Duodenal mucosa (tissue), 2 donors: ENCODE measurements around the gene COMMD6.
A peak's percentile ranks its signal among the peaks of the same experiment; 100 is the strongest.

ENCODE experiments used
- H3K27ac ChIP-seq: one replicate; pipeline ENCODE4 v1.7.0; 2013; ENCODE audit warnings: low read depth, low read length
- H3K27me3 ChIP-seq, 2 donors: one replicate each; pipeline ENCODE4 v1.7.0; 2013; ENCODE audit warnings: low read length in 2 of 2, control low read depth in 1 of 2; ENCODE audit not compliant: insufficient read depth in 2 of 2, control insufficient read depth in 1 of 2
- H3K36me3 ChIP-seq, 2 donors: one replicate each; pipeline ENCODE4 v1.7.0; 2013; ENCODE audit warnings: low read length in 2 of 2, control low read depth in 1 of 2; ENCODE audit not compliant: insufficient read depth in 2 of 2, control insufficient read depth in 1 of 2
- H3K4me1 ChIP-seq, 2 donors: one replicate each; pipeline ENCODE4 v1.7.0; 2013; ENCODE audit warnings: low read length in 2 of 2, control low read depth in 1 of 2; ENCODE audit not compliant: insufficient read depth in 2 of 2, control insufficient read depth in 1 of 2
- H3K4me3 ChIP-seq, 2 donors: one replicate each; pipeline ENCODE4 v1.7.0; 2013; ENCODE audit warnings: low read length in 2 of 2, low read depth in 1 of 2
- H3K9ac ChIP-seq, 2 donors: one replicate each; pipeline ENCODE4 v1.7.0; 2013; ENCODE audit warnings: low read length in 2 of 2, low read depth in 1 of 2
- H3K9me3 ChIP-seq, 2 donors: one replicate each; pipeline ENCODE4 v1.7.0; 2013; ENCODE audit warnings: low read length in 2 of 2, control low read depth in 1 of 2; ENCODE audit not compliant: control insufficient read depth in 1 of 2

Gene COMMD6

GRCh38 chr13:75537401-75538365 lies at the start of gene COMMD6:
COMMD6 (minus strand) TSS chr13:75537841; CDS start chr13:75537805, 36 bp downstream.
- peak within 1 kb of the TSS; percentile 74 to 81 for H3K9ac ChIP-seq
- H3K36me3 ChIP-seq = no peaks in the 10 kb centered on the region
- no peaks in the 10 kb centered on the region for H3K9me3 ChIP-seq
- peak within 1 kb of the TSS; percentile 45 for H3K27ac ChIP-seq
- no peaks in the 10 kb centered on the region for H3K27me3 ChIP-seq
- peaks cover 8 to 9% of the 10 kb centered on the region in 2 donors for H3K4me1 ChIP-seq
- H3K4me3 ChIP-seq = peak within 1 kb of the TSS; percentile 94 to 95

- no peak overlapping the region for H3K27ac ChIP-seq
These were observed 47.5 kb upstream of the COMMD6 start for GRCh38 chr13:75585153-75585552.

GRCh38 chr13:75583091-75583490 lies 45.5 kb upstream of the COMMD6 start:
- H3K36me3 ChIP-seq = peaks cover 7 to 13% of the 10 kb centered on the region in 2 donors
- H3K4me3 ChIP-seq = no peak overlapping the region
- H3K9ac ChIP-seq = no peak overlapping the region

More at GRCh38 chr13:75585153-75585552, 47.5 kb upstream of the COMMD6 start:
- Histone ChIP-seq H3K36me3 (peaks cover 12 to 18% of the 10 kb centered on the region in 2 donors), H3K9ac (no peak overlapping the region), H3K27me3 (no peaks in the 10 kb centered on the region), H3K9me3 (peaks cover 6 to 18% of the 10 kb centered on the region in 2 donors), H3K4me3 (no peak overlapping the region), H3K4me1 (no peaks in the 10 kb centered on the region)

GRCh38 chr13:75581874-75582640 lies 44.4 kb upstream of the COMMD6 start:
- Histone ChIP-seq H3K27ac (no peak overlapping the region), H3K4me1 (no peaks in the 10 kb centered on the region), H3K4me3 (no peak overlapping the region), H3K27me3 (no peaks in the 10 kb centered on the region), H3K9me3 (peaks cover 6 to 18% of the 10 kb centered on the region in 2 donors), H3K9ac (no peak overlapping the region), H3K36me3 (peaks cover 7 to 10% of the 10 kb centered on the region in 2 donors)

More at GRCh38 chr13:75583091-75583490, 45.5 kb upstream of the COMMD6 start:
- no peak overlapping the region for H3K27ac ChIP-seq
- H3K27me3 ChIP-seq = no peaks in the 10 kb centered on the region
- H3K4me1 ChIP-seq = no peaks in the 10 kb centered on the region
- H3K9me3 ChIP-seq = peaks cover 6 to 18% of the 10 kb centered on the region in 2 donors

GRCh38 chr13:75579529-75579928 lies 41.9 kb upstream of the COMMD6 start:
- Histone ChIP-seq H3K4me3 (no peak overlapping the region), H3K4me1 (no peaks in the 10 kb centered on the region), H3K27me3 (no peaks in the 10 kb centered on the region), H3K9me3 (peaks cover 3 to 11% of the 10 kb centered on the region in 2 donors), H3K36me3 (peaks cover 13 to 17% of the 10 kb centered on the region in 2 donors), H3K27ac (no peak overlapping the region), H3K9ac (no peak overlapping the region)

- Histone ChIP-seq H3K27me3 (no peaks in the 10 kb centered on the region), H3K4me3 (no peak overlapping the region), H3K9me3 (no peaks in the 10 kb centered on the region), H3K4me1 (no peaks in the 10 kb centered on the region), H3K27ac (no peak overlapping the region), H3K36me3 (peaks cover 14 to 39% of the 10 kb centered on the region in 2 donors), H3K9ac (no peak overlapping the region)
These were observed 31.9 kb upstream of the COMMD6 start for GRCh38 chr13:75569576-75569975.

GRCh38 chr13:75566658-75567057 lies 29.0 kb upstream of the COMMD6 start:
- Histone ChIP-seq H3K9ac (no peak overlapping the region), H3K27me3 (no peaks in the 10 kb centered on the region), H3K27ac (no peak overlapping the region), H3K4me3 (no peak overlapping the region), H3K4me1 (no peaks in the 10 kb centered on the region), H3K36me3 (peaks cover 3 to 39% of the 10 kb centered on the region in 2 donors), H3K9me3 (no peaks in the 10 kb centered on the region)

GRCh38 chr13:75558145-75558840 lies 20.7 kb upstream of the COMMD6 start:
- H3K9ac ChIP-seq = no peak overlapping the region
- no peaks in the 10 kb centered on the region for H3K27me3 ChIP-seq
- H3K4me3 ChIP-seq = no peak overlapping the region
- H3K4me1 ChIP-seq = no peaks in the 10 kb centered on the region
- no peak overlapping the region for H3K27ac ChIP-seq
- peaks cover 0 to 26% of the 10 kb centered on the region in 2 donors for H3K36me3 ChIP-seq
- H3K9me3 ChIP-seq = no peaks in the 10 kb centered on the region

GRCh38 chr13:75556961-75557360 lies 19.3 kb upstream of the COMMD6 start:
- Histone ChIP-seq H3K4me3 (no peak overlapping the region), H3K4me1 (peaks cover 0 to 5% of the 10 kb centered on the region in 2 donors), H3K9ac (no peak overlapping the region), H3K36me3 (peaks cover 0 to 21% of the 10 kb centered on the region in 2 donors), H3K27ac (no peak overlapping the region), H3K27me3 (no peaks in the 10 kb centered on the region), H3K9me3 (no peaks in the 10 kb centered on the region)
